GM18499 (cell line): Measurements from ENCODE around the gene CCNA2.

Experiments used
- ATAC-seq: cut with Tn5 transposase; IDR thresholded peaks from one replicate; pipeline ENCODE4 v1.9.1; 2021; ENCODE audit warnings: moderate number of reproducible peaks; ENCODE audit not compliant: insufficient read depth, unreplicated experiment

The CCNA2 gene

DNA sequence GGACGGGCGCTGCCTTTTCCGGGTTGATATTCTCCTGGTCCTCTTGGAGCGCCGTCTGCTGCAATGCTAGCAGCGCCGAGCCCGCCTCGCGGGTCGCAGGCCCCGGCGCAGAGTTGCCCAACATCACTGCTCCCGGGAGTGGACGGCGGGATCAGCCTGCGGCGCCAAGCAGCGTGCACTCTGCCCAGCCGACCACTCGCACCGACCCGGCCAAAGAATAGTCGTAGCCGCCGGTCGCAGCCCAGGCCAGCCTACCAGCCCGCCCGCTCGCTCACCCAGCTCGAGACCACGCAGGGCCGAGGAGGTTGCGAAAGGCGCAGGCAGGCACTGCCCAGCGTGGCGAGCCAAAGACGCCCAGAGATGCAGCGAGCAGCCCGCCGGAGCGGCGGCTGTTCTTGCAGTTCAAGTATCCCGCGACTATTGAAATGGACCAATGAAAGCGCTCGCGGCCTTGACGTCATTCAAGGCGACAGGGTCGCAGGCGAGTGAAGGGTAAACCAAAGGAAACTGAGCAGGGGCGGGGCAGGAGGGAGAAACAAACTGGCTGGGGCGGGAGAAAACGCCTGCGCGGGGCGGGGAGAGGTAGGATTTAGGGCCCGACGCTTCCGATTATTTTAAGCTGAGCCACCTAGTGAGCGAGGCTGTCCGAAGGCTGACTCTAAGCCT lies at the start of gene CCNA2:
Gene CCNA2 (minus strand): TSS at position 379 of the 666 bp plus-strand sequence. CDS start 255 bp downstream, at position 124.
- ATAC-seq, result peak; percentile 87

- ATAC-seq, result peak; percentile 96
Measured at GRCh38 chr4:121869841-121870822, 46.4 kb upstream of the CCNA2 start, which contains the start of gene BBS7. Gene BBS7 (minus strand): TSS chr4:121870474. CDS start chr4:121870313, 161 bp downstream.

DNA sequence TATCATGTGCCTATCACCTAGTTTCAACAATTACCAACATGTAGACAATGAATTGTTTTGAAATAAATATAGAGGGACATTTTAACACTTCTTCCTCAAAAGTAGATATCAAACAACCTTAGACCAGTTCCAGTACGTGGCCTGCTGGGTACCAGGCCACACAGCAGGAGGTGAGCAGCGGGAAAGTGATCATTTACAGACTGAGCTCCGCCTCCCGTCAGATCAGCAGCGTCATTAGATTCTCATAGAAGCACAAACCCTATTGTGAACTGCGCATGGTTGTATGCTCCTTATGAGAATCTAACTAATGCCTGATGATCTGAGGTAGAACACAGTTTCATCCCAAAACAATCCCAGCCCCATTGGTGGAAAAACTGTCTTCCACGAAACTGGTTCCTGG lies 40.1 kb upstream of the CCNA2 start:
- no peak for ATAC-seq

DNA sequence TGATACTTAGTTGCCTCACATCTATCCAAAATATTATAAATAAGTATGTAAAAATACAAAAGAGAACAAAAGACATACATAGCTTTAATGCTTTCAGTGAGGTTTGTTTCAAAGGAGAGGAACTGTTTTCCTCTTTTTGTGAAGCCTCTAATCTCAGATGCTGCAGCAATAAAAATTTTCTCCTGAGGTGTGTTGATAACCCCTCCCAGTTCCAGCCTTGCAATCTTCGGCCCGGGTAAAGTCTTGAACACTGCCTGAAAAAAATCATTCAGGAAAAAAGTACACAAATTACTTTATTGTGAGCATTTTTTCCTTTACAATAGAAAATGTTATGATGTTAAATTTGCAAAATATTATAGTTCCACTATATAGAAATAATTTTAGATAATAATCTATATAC lies 37.7 kb upstream of the CCNA2 start:
- no peak for ATAC-seq

- ATAC-seq, result no peak
Measured at GRCh38 chr4:121860121-121860520, 36.4 kb upstream of the CCNA2 start.

DNA sequence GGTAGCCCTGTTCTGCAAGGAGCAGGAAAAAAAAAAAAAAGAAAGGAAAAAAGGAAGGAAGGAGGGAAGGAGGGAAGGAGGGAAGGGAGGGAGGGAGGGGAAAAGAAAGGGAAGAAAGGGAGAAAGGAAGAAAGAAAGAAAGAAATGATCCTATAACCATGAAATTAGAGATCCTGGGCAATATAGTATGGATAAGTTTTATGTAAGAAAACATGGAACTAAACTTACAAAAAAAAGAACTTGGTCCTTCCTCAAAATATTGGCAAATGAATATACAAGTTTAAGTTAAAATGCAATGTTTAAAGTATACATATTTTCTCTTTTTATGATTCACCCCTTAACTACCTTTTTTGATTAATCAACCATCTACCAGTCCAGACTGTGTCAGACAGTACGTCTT lies 27.7 kb upstream of the CCNA2 start:
- no peak for ATAC-seq

GRCh38 chr4:121846662-121847061 lies 23.0 kb upstream of the CCNA2 start:
- ATAC-seq, result no peak

GRCh38 chr4:121842862-121843261 lies 19.2 kb upstream of the CCNA2 start:
- ATAC-seq, result no peak

GRCh38 chr4:121838136-121838535 lies 14.5 kb upstream of the CCNA2 start:
- no peak for ATAC-seq

- no peak for ATAC-seq
Measured at GRCh38 chr4:121829511-121829910, 5.8 kb upstream of the CCNA2 start.

DNA sequence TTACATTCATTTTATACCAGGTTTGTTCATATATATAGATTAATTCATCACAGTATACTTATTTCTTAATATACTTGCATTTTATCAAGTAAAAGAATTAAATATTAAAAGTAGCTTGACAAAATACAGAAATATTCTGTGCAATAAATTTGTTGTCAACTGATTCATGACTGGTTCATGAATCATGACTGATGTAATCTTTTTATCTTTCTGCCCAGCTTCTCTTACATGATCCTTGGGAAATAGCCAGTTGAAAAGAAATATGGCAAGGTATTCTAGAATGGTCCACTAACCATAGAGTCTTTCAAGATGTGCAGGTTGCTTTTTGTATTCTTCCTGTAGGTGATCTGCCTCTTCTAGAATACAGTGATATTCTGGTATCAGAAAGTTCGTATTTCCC lies 4.2 kb upstream of the CCNA2 start:
- ATAC-seq, result no peak

GRCh38 chr4:121824950-121825349 lies 1.3 kb upstream of the CCNA2 start:
- ATAC-seq, result no peak

DNA sequence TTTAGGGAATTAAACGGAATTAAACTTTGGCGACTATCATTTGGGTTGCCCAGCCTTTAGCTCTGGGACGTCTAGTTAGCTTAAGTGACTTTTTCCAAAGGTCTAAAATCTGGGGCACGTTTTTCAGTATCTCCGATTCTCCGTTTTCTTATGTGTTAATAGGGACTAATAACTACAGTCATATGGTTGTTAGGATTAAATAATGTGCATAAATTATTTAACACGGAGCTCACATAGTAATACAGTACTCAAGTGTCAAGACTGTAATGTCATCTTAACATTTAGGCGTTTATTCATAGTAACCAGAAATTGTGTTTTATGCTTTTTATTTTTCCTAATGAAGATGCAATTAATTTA lies 466 bp upstream of the CCNA2 start:
- no peak for ATAC-seq

GRCh38 chr4:121822796-121823504 lies 733 bp downstream of the CCNA2 start:
- ATAC-seq, result peak; percentile 43

GRCh38 chr4:121822047-121822446 lies 1.6 kb downstream of the CCNA2 start:
- no peak for ATAC-seq

DNA sequence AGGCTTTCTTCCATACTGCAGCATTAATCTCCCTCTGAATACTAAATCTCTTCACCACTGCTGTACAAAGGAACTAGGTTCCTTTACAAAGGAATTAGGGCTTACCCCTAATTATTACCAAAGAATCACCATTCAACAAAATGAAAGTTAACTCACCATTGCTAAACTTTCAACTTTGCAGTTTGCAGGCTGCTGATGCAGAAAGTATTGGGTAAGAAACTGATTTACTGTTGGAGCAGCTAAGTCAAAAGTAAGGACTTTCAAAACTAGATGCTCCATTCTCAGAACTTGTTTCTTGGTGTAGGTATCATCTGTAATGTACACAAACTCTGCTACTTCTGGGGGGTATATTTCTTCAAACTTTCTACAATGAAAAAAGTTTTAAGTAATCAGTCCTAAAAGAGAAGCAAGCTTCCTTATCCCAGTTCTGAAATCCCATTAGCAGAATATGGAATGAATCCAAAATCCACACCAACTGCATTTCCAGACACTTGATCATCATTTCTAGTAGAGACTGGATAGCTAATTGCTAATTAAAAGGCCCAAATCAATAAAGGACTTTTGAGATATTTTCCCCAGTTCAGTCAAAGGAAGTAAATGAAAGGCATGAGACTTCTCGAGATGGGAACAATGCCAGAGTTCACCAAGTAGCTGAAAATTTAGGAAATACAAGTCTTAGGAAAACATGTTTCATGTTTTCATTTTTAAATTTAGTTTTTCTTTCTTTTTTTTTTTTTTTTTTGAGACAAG lies 4.3 kb downstream of the CCNA2 start:
- no peak for ATAC-seq

DNA sequence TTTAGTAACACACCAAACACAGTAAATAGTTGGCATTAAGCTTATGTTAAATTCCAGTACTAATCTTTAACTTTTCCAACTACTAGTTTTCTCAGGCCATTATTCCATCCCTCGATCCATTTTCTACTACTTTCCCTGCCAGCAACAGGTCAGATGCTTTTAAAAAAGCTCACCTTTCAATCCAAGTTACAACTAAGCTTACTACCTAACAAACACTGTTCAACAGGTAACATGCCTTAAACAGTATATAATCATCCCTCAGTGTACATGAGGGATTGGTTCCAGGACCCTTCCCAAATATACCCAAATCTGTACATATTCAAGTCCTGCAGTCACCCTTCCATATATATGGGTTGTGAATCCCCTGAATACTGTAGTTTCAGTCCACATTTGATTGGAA lies 5.5 kb downstream of the CCNA2 start:
- no peak for ATAC-seq

DNA sequence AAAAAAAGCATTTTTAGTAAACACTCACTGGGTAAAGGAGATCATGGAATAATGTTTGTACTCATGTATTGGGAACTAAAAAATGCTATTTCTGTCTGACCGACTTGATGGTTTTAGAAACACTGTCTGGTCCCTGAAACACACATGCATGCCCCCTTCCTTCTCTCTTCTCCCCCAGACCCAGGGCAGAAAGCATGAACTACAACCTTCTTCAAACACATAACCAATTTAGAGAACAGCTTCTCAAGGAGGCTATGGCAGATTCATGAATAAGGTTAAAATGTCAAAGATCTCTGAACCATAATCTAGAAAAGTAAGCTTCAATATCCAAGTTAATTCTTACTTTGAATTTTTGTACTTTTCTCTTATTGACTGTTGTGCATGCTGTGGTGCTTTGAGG lies 6.0 kb downstream of the CCNA2 start:
- no peak for ATAC-seq

DNA sequence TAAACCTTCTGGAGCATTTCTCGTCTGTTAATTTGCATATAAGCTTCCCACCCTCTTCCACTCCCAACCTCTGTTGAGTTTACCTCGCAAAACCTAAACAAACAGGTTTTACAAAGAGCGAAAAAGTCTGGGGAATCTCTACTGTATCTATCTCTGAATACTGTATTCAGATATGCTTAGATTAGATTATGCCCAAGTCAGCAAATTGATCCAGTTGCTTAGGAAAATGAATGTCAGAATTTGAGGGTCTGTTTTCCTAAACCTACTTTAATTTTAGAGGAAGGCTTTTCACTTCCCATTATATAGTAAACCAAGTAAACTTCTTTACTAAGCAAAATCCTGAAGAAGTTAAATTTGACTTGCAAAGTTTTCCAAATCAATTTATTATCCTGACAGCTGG lies 6.7 kb downstream of the CCNA2 start:
- no peak for ATAC-seq

GRCh38 chr4:121814756-121815155 lies 8.9 kb downstream of the CCNA2 start:
- ATAC-seq, result no peak
